HepG2 (cell line): Measurements from ENCODE around the gene CAVIN1. TPM values are rescaled to one million over a fixed set of nuclear protein-coding genes. Genes with fewer than 3 reads are reported as not detected.

ENCODE experiments used
- ATAC-seq: fragments of 200-7000 bp; cut with Tn5 transposase; 3 replicates; pipeline ENCODE4 v1.9.1; 2020; ENCODE audit warnings: mild to moderate bottlenecking, moderate library complexity
- BruUV-seq: library from RNA; stranded (reverse); fragments of 400-500 nt; replicated peaks from 2 replicates; lab custom pipeline; 2021; lab: Mats Ljungman, UMichigan
- CTCF ChIA-PET: fragments of 300-600 bp; formaldehyde crosslinking; extraction: SDS; loops from one replicate; lab custom pipeline; 2021; ENCODE audit warnings: low total read pairs, inconsistent platforms, low intra/inter-chr PET ratio; lab: Yijun Ruan, JAX
- POLR2A ChIA-PET: fragments of 350-600 bp; sonication (Branson Sonifier 250); formaldehyde crosslinking; loops from one replicate; lab custom pipeline; 2020; ENCODE audit warnings: antibody characterized with exemption, inconsistent platforms; lab: Yijun Ruan, JAX
- DNase-seq: peaks from one replicate; pipeline ENCODE4 v3.0.0-alpha.2; 2015; ENCODE audit warnings: low spot score
- FAIRE-seq: peaks from 3 replicates; lab custom pipeline; 2011; peaks lifted over from hg19 to GRCh38; lab: Jason Lieb, UNC
- H2AFZ ChIP-seq: one replicate; pipeline ENCODE4 v1.6.1; 2011; ENCODE audit warnings: low read length, inconsistent platforms
- H3K27ac ChIP-seq: fragments of 300-600 bp; 3 replicates; pipeline ENCODE4 v1.8.0; 2011; ENCODE audit warnings: mixed run types, mild to moderate bottlenecking, mixed read lengths, low read length, inconsistent platforms; ENCODE audit not compliant: insufficient read depth; ENCODE audit errors: extremely low read length
- H3K27me3 ChIP-seq, 2 experiments: fragments of 200-600 bp in 1 of 2; 2 replicates in 1 of 2; 3 replicates in 1 of 2; pipeline versions ENCODE4 v1.6.0 to v1.8.0; 2011; ENCODE audit warnings: low read length in 2 of 2, mild to moderate bottlenecking in 2 of 2, moderate library complexity in 2 of 2, inconsistent platforms in 1 of 2; ENCODE audit not compliant: insufficient read depth in 2 of 2, control insufficient read depth in 1 of 2
- H3K36me3 ChIP-seq, 2 experiments: fragments of 200-600 bp in 1 of 2; replicated peaks in 1 of 2; 2 replicates in 1 of 2; 3 replicates in 1 of 2; pipeline versions ENCODE4 v1.5.1 to v1.8.0; 2011; ENCODE audit warnings: low read length in 2 of 2, inconsistent platforms in 1 of 2; ENCODE audit not compliant: insufficient read depth in 2 of 2, control insufficient read depth in 1 of 2
- H3K4me1 ChIP-seq: 2 replicates; pipeline ENCODE4 v1.5.1; 2012; ENCODE audit warnings: low read length, inconsistent platforms; ENCODE audit not compliant: insufficient read depth
- H3K4me2 ChIP-seq: 2 replicates; pipeline ENCODE4 v1.6.0; 2011; ENCODE audit warnings: low read depth, low read length, inconsistent platforms
- H3K4me3 ChIP-seq, 3 experiments: fragments of 200-600 bp in 1 of 3; sonication (generic), shearing (Covaris generic) in 1 of 3; replicated peaks in 1 of 3; 2 replicates each; pipeline ENCODE4 v1.5.1; 2011 to 2016; ENCODE audit warnings: low read length in 3 of 3, inconsistent platforms in 2 of 3, low read depth in 2 of 3, mild to moderate bottlenecking in 2 of 3, control low read depth in 1 of 3, mixed read lengths in 1 of 3; ENCODE audit not compliant: insufficient read depth in 1 of 3
- H3K79me2 ChIP-seq: one replicate; pipeline ENCODE4 v1.6.1; 2011; ENCODE audit warnings: low read length, inconsistent platforms; ENCODE audit not compliant: insufficient read depth
- H3K9ac ChIP-seq: 2 replicates; pipeline ENCODE4 v1.6.0; 2011; ENCODE audit warnings: mild to moderate bottlenecking, low read depth, low read length, inconsistent platforms; ENCODE audit not compliant: insufficient read depth
- H3K9me3 ChIP-seq: 2 replicates; pipeline ENCODE4 v1.5.1; 2012; ENCODE audit warnings: mild to moderate bottlenecking, low read length
- H4K20me1 ChIP-seq: 2 replicates; pipeline ENCODE4 v1.6.0; 2011; ENCODE audit warnings: inconsistent platforms, mild to moderate bottlenecking, low read length, moderate library complexity; ENCODE audit not compliant: insufficient read depth
- ASH2L ChIP-seq: fragments of 300-600, 200-600 bp; sonication (generic); IDR thresholded peaks from 2 replicates; pipeline ENCODE4 v1.7.0; 2017; ENCODE audit warnings: low read depth, mild to moderate bottlenecking, moderate library complexity, mixed read lengths, low read length; ENCODE audit not compliant: insufficient read length
- GATAD2A ChIP-seq: IDR thresholded peaks from 2 replicates; pipeline ENCODE4 v1.6.1; 2016
- GTF2F1 ChIP-seq: fragments of 150-350 bp; IDR thresholded peaks from 2 replicates; pipeline ENCODE4 v1.6.1; 2014; ENCODE audit warnings: low read length
- HNF4A ChIP-seq: sonication (generic); formaldehyde crosslinking; IDR thresholded peaks from 2 replicates; pipeline ENCODE4 v1.4.0; 2020; ENCODE audit warnings: missing genetic modification reagents
- KMT2A ChIP-seq: sonication (generic); formaldehyde crosslinking; IDR thresholded peaks from 2 replicates; pipeline ENCODE4 v1.4.0; 2020; ENCODE audit warnings: missing genetic modification reagents
- MAFK ChIP-seq, 2 experiments: IDR thresholded peaks in 1 of 2; conservative IDR thresholded peaks in 1 of 2; 2 replicates each; pipeline ENCODE4 v1.6.1; 2011; ENCODE audit warnings: improper control_type of control experiment in 2 of 2, low read length in 2 of 2
- NCOR1 ChIP-seq: fragments of 200-600 bp; sonication (generic); IDR thresholded peaks from 2 replicates; pipeline ENCODE4 v1.7.0; 2017; ENCODE audit warnings: antibody characterized with exemption, low read length, borderline replicate concordance
- PCBP1 ChIP-seq: fragments of 200-400 bp; formaldehyde crosslinking; IDR thresholded peaks from 2 replicates; pipeline ENCODE4 v1.6.1; 2017; ENCODE audit warnings: mild to moderate bottlenecking, low read depth, low read length, borderline replicate concordance
- ZFP62 ChIP-seq: sonication (generic); formaldehyde crosslinking; IDR thresholded peaks from 2 replicates; pipeline ENCODE4 v1.4.0; 2020; ENCODE audit warnings: missing genetic modification reagents
- ZFX ChIP-seq: sonication (generic); formaldehyde crosslinking; IDR thresholded peaks from 2 replicates; pipeline ENCODE4 v1.4.0; 2020; ENCODE audit warnings: mild to moderate bottlenecking, low read depth, missing genetic modification reagents, moderate library complexity
- ZNF878 ChIP-seq: sonication (generic); formaldehyde crosslinking; IDR thresholded peaks from 2 replicates; pipeline ENCODE4 v1.8.1; 2023; ENCODE audit warnings: mild to moderate bottlenecking, missing genetic modification reagents, moderate library complexity
- WGBS: methylation state at CpG from one replicate; pipeline ENCODE4 v1.1.6; 2017; ENCODE audit warnings: low lambda C conversion rate; 5-methylcytosine and 5-hydroxymethylcytosine counted together
- in situ Hi-C: cut with HindIII; loops from 2 replicates; pipeline ENCODE4 v1.10.0; 2017; ENCODE audit warnings: low pct_unique_long_range_greater_than_20kb; ENCODE audit not compliant: extremely low pct_ligation_motif_present
- intact Hi-C: fragments of 100-400 bp; cut with micrococcal nuclease; formaldehyde crosslinking; loops from one replicate; pipeline ENCODE4 v1.10.0; 2022; ENCODE audit not compliant: unreplicated experiment
- polyA plus RNA-seq, 8 experiments: library from polyadenylated mRNA; depleted of rRNA in 3 of 8; stranded (reverse) in 7 of 8; unstranded in 1 of 8; fragments of >200 nt; fragmentation: Illumina TruSeq in 4 of 8; extraction: Trizol in 4 of 8; gene quantifications; 2 replicates each; pipeline versions ENCODE4 v1.2.1 to v1.2.3, GENCODE V29; 2011 to 2016; ENCODE audit warnings: low read depth in 4 of 8, missing spikeins in 1 of 8, mixed read lengths in 1 of 8; ENCODE audit not compliant: insufficient read depth in 1 of 8
- total RNA-seq, 5 experiments: library from RNA; depleted of rRNA; stranded (reverse); fragments of >200 nt; fragmentation: Illumina TruSeq; extraction: Trizol; gene quantifications; 2 replicates each; pipeline ENCODE4 v1.2.3, GENCODE V29; 2016; ENCODE audit warnings: low read depth in 1 of 5
- TF ChIP-seq, protein P1 (sequence below): IDR thresholded peaks from 2 replicates; pipeline ENCODE4 v1.6.1; 2016; ENCODE audit warnings: mild to moderate bottlenecking, missing biosample characterization, missing genetic modification reagents
- TF ChIP-seq, protein P2 (sequence below): sonication (generic); formaldehyde crosslinking; IDR thresholded peaks from 2 replicates; pipeline ENCODE4 v1.5.1; 2020; ENCODE audit warnings: missing genetic modification reagents, mild to moderate bottlenecking, borderline replicate concordance
- TF ChIP-seq, protein P3 (sequence below): sonication (generic); formaldehyde crosslinking; conservative IDR thresholded peaks from 2 replicates; pipeline ENCODE4 v1.4.0; 2020; ENCODE audit warnings: mild to moderate bottlenecking, missing genetic modification reagents, moderate library complexity

CAVIN1 gene
- total and polyA plus RNA-seq, 2 of the 13 experiments (the other 11 are each of a cell fraction or from before 2014, with no cell fraction given) = 15.9 to 25.5 TPM

- no TSS peak for BruUV-seq
- no peak overlapping the region for H3K4me3 ChIP-seq
- H3K9me3 ChIP-seq = no peaks in the 10 kb centered on the region
- H3K9ac ChIP-seq = no peak overlapping the region
- in situ Hi-C loops = no loop called here
- no peaks in the 10 kb centered on the region for H3K36me3 ChIP-seq
- WGBS = 89% methylated on average over 3 of the region's 3 CpGs
- TF ChIP-seq, protein P1, sequence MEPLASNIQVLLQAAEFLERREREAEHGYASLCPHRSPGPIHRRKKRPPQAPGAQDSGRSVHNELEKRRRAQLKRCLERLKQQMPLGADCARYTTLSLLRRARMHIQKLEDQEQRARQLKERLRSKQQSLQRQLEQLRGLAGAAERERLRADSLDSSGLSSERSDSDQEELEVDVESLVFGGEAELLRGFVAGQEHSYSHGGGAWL (CRISPR knock-in tag) = no peak
- TF ChIP-seq, protein P2, sequence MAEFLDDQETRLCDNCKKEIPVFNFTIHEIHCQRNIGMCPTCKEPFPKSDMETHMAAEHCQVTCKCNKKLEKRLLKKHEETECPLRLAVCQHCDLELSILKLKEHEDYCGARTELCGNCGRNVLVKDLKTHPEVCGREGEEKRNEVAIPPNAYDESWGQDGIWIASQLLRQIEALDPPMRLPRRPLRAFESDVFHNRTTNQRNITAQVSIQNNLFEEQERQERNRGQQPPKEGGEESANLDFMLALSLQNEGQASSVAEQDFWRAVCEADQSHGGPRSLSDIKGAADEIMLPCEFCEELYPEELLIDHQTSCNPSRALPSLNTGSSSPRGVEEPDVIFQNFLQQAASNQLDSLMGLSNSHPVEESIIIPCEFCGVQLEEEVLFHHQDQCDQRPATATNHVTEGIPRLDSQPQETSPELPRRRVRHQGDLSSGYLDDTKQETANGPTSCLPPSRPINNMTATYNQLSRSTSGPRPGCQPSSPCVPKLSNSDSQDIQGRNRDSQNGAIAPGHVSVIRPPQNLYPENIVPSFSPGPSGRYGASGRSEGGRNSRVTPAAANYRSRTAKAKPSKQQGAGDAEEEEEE = no peak
- TF ChIP-seq GTF2F1 (no peak), ASH2L (no peak)
- FAIRE-seq (no peak), DNase-seq (no peak), ATAC-seq (no peak)
- CTCF ChIA-PET = no interaction called here
- H2AFZ ChIP-seq = no peak overlapping the region
- POLR2A ChIA-PET = no interaction called here
- no peaks in the 10 kb centered on the region for H3K27me3 ChIP-seq
- no peak overlapping the region for H3K4me2 ChIP-seq
- H4K20me1 ChIP-seq = peaks cover 25% of the 10 kb centered on the region
- intact Hi-C loops = no loop called here
- peaks cover 89% of the 10 kb centered on the region for H3K79me2 ChIP-seq
- H3K4me1 ChIP-seq = peaks cover 88% of the 10 kb centered on the region
- H3K27ac ChIP-seq = peak overlapping the region; percentile 6
Measured at GRCh38 chr17:42381898-42382297, 41.2 kb downstream of the CAVIN1 start.

GRCh38 chr17:42380935-42381334 is 42.1 kb downstream of the CAVIN1 start:
- in situ Hi-C loops (no loop called here), intact Hi-C loops (no loop called here)
- no peak overlapping the region for H2AFZ ChIP-seq
- peaks cover 18% of the 10 kb centered on the region for H4K20me1 ChIP-seq
- H3K4me1 ChIP-seq = peaks cover 78% of the 10 kb centered on the region
- H3K4me3 ChIP-seq = no peak overlapping the region
- H3K4me2 ChIP-seq = no peak overlapping the region
- peak; percentile 82 for FAIRE-seq
- peak; percentile 56 for DNase-seq
- no peak overlapping the region for H3K9ac ChIP-seq
- H3K36me3 ChIP-seq = no peaks in the 10 kb centered on the region
- peak; percentile 78 for ATAC-seq
- peak overlapping the region; percentile 38 for H3K27ac ChIP-seq
- WGBS = 40% methylated on average over 3 of the region's 3 CpGs
- no peaks in the 10 kb centered on the region for H3K27me3 ChIP-seq
- ChIA-PET CTCF (no interaction called here), POLR2A (interaction anchor here (0.6 kb wide), 1 partner anchor 69 kb away, joined by 3 read pairs; no protein-coding TSS in a partner anchor)
- peaks cover 86% of the 10 kb centered on the region for H3K79me2 ChIP-seq
- no peaks in the 10 kb centered on the region for H3K9me3 ChIP-seq
- no TSS peak for BruUV-seq
- TF ChIP-seq NCOR1 = 0 out of 2 replicates have a peak, but pooled peaks have one; percentile 7
- peak; percentile 2 to 34; a peak in 1 of 4 replicates for TF ChIP-seq MAFK (conservative IDR thresholded peaks at IDR 0.05 in 1 of 2, IDR thresholded peaks at IDR 0.05 in 1 of 2; ENCODE audit: low read length in 2 of 2)
- peak; percentile 58 for TF ChIP-seq HNF4A (CRISPR knock-in tag)
- TF ChIP-seq ZFX (CRISPR knock-in tag) = peak; percentile 41; the same call in 1 of the 2 replicates
- TF ChIP-seq ZNF878 (CRISPR knock-in tag) = no peak
- peak; percentile 36; the same call in 1 of the 2 replicates for TF ChIP-seq KMT2A
- TF ChIP-seq PCBP1 = no peak
- TF ChIP-seq, protein P3, sequence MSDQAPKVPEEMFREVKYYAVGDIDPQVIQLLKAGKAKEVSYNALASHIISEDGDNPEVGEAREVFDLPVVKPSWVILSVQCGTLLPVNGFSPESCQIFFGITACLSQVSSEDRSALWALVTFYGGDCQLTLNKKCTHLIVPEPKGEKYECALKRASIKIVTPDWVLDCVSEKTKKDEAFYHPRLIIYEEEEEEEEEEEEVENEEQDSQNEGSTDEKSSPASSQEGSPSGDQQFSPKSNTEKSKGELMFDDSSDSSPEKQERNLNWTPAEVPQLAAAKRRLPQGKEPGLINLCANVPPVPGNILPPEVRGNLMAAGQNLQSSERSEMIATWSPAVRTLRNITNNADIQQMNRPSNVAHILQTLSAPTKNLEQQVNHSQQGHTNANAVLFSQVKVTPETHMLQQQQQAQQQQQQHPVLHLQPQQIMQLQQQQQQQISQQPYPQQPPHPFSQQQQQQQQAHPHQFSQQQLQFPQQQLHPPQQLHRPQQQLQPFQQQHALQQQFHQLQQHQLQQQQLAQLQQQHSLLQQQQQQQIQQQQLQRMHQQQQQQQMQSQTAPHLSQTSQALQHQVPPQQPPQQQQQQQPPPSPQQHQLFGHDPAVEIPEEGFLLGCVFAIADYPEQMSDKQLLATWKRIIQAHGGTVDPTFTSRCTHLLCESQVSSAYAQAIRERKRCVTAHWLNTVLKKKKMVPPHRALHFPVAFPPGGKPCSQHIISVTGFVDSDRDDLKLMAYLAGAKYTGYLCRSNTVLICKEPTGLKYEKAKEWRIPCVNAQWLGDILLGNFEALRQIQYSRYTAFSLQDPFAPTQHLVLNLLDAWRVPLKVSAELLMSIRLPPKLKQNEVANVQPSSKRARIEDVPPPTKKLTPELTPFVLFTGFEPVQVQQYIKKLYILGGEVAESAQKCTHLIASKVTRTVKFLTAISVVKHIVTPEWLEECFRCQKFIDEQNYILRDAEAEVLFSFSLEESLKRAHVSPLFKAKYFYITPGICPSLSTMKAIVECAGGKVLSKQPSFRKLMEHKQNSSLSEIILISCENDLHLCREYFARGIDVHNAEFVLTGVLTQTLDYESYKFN (CRISPR knock-in tag) = peak; percentile 35; the same call in 1 of the 2 replicates
- no peak for TF ChIP-seq ZFP62
- TF ChIP-seq GATAD2A (CRISPR knock-in tag) = 0 out of 2 replicates have a peak, but pooled peaks have one; percentile 14
